ENCODE results near the gene MAP3K14. TPM values are rescaled to one million over a fixed set of nuclear protein-coding genes. Genes with fewer than 3 reads are reported as not detected.

MAP3K14 gene
- total RNA-seq, 4 donors from 2014 or later: 9.6 to 14.4 (median 11.9) TPM

- H3K27me3 ChIP-seq: no peaks in the 10 kb centered on the region
- peaks cover 23% of the 10 kb centered on the region for H3K4me1 ChIP-seq
- peak overlapping the region; percentile 70 for H3K27ac ChIP-seq
- 26% methylated on average over 8 of the region's 18 CpGs for WGBS
- peak in 1 of 2 donors; percentile 65 for DNase-seq (ENCODE audit: low spot score in 2 of 2)
- peak overlapping the region; percentile 68 for H3K4me3 ChIP-seq
- TF ChIP-seq POLR2A (IDR thresholded peaks at IDR 0.05): no peak
- no peak for TF ChIP-seq CTCF (IDR thresholded peaks at IDR 0.05)
- no peak for TF ChIP-seq EP300 (IDR thresholded peaks at IDR 0.05)
- no peak for TF ChIP-seq POLR2AphosphoS5 (IDR thresholded peaks at IDR 0.05)
- H3K36me3 ChIP-seq: peaks cover 43% of the 10 kb centered on the region
- no peaks in the 10 kb centered on the region for H3K9me3 ChIP-seq
These were observed 54.0 kb downstream of the MAP3K14 start for GRCh38 chr17:45262516-45263476.

DNA sequence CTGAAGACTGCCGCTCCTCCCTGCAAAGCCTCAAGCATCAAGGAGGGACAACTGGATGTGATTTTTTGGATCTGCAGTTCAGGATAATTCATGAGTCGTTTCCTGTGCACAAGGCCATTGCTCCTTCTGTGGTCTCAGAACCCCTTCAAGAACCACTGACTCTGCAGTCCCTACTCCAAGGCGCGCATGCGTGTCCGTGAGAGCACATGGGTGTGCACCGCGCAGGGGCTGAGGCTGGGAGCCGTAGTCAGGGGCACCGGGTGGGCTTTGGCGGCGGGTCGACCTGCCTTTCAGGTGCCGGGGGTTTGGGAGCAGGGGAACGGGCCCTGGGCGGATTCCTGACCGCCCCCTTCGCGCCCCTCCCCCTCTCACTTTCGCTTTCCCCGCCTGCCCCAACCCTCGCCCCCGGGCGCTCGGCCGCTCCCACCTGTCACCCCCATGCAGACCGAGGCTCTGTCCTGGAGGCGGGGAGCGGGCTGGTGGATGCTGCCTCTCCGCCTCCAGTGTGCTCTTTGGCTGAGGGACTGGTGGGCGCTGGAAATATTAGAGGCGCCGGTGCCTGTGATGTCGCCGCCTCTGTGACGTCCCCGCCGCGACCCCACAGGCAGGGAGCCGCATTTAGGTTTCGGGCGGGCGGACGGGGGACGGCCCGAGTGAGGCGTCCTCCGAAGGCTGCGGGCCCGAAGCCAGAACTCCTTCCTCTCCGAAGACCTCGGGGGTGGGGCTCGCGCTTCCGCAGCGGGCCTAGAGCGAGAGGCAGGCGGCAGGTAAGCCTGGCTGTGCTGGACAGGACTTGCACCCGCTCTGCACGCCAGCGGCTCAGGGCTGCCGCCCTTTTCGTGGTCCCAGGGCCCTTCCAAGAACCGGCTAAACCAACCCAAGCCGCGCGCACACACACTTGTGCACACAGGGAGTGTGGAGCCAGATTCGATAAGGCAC lies 55.0 kb downstream of the MAP3K14 start, which contains the start of gene SPATA32:
Gene SPATA32 (minus strand): TSS at position 518 of the 939 bp plus-strand sequence. CDS start 78 bp downstream, at position 440.
- Histone ChIP-seq H3K36me3 (peaks cover 34% of the 10 kb centered on the region), H3K27me3 (no peaks in the 10 kb centered on the region), H3K4me3 (peak within 1 kb of the TSS; percentile 68), H3K27ac (peak within 1 kb of the TSS; percentile 70), H3K9me3 (no peaks in the 10 kb centered on the region), H3K4me1 (peaks cover 23% of the 10 kb centered on the region)
- WGBS: 3% methylated on average over 27 of the region's 68 CpGs
- no peak for DNase-seq (ENCODE audit: low spot score in 2 of 2)
- no peak for TF ChIP-seq POLR2AphosphoS5 (IDR thresholded peaks at IDR 0.05)
- TF ChIP-seq POLR2A (IDR thresholded peaks at IDR 0.05): no peak
- no peak for TF ChIP-seq CTCF (IDR thresholded peaks at IDR 0.05)
- TF ChIP-seq EP300 (IDR thresholded peaks at IDR 0.05): no peak

- Histone ChIP-seq H3K27ac (no peak overlapping the region), H3K4me3 (no peak overlapping the region), H3K4me1 (peaks cover 28% of the 10 kb centered on the region), H3K9me3 (no peaks in the 10 kb centered on the region), H3K36me3 (peaks cover 18% of the 10 kb centered on the region), H3K27me3 (no peaks in the 10 kb centered on the region)
- WGBS: 76% methylated on average over 7 of the region's 7 CpGs
- TF ChIP-seq CTCF (IDR thresholded peaks at IDR 0.05) (no peak), POLR2AphosphoS5 (IDR thresholded peaks at IDR 0.05) (no peak), EP300 (IDR thresholded peaks at IDR 0.05) (no peak), POLR2A (IDR thresholded peaks at IDR 0.05) (no peak)
- DNase-seq (ENCODE audit: low spot score in 2 of 2): no peak
These were observed 56.5 kb downstream of the MAP3K14 start for GRCh38 chr17:45260204-45260783.

GRCh38 chr17:45258981-45259380 lies 57.8 kb downstream of the MAP3K14 start:
- no peak overlapping the region for H3K27ac ChIP-seq
- no peak for DNase-seq (ENCODE audit: low spot score in 2 of 2)
- H3K36me3 ChIP-seq: peaks cover 5% of the 10 kb centered on the region
- WGBS: 50% methylated on average over 5 of the region's 5 CpGs
- H3K27me3 ChIP-seq: no peaks in the 10 kb centered on the region
- peaks cover 28% of the 10 kb centered on the region for H3K4me1 ChIP-seq
- TF ChIP-seq POLR2AphosphoS5 (IDR thresholded peaks at IDR 0.05) (no peak), POLR2A (IDR thresholded peaks at IDR 0.05) (no peak), CTCF (IDR thresholded peaks at IDR 0.05) (no peak), EP300 (IDR thresholded peaks at IDR 0.05) (no peak)
- H3K9me3 ChIP-seq: no peaks in the 10 kb centered on the region
- H3K4me3 ChIP-seq: no peak overlapping the region

Measured in suprapubic skin (tissue), 4 donors.